ENCODE results near the gene RAB36. TPM values are rescaled to one million over a fixed set of nuclear protein-coding genes. Genes with fewer than 3 reads are reported as not detected.

Gene RAB36
- total and polyA plus RNA-seq, 5 donors from 2014 or later, result 0.17 to 0.61 (median 0.49) TPM; not detected in 1

GRCh38 chr22:23115825-23116494, 29.3 kb upstream of the RAB36 start:
- Mint-ChIP-seq H3K4me1 (peaks cover 0 to 18% (median 12%) of the 10 kb centered on the region in 4 donors), H3K27ac (no peak overlapping the region), H3K4me3 (peak overlapping the region in 1 of 4 donors; percentile 58), H3K27me3 (no peaks in the 10 kb centered on the region), H3K9me3 (peaks cover 0 to 2% (median 0%) of the 10 kb centered on the region in 7 donors), H3K36me3 (no peaks in the 10 kb centered on the region)
- no peaks in the 10 kb centered on the region for H3K27me3 ChIP-seq (ENCODE audit: control insufficient read depth, insufficient read depth, low read length)
- DNase-seq, result no peak
- H3K4me1 ChIP-seq (ENCODE audit: control insufficient read depth, insufficient read depth, low read length, poor library complexity, severe bottlenecking), result peaks cover 13% of the 10 kb centered on the region
- H3K36me3 ChIP-seq (ENCODE audit: control insufficient read depth, insufficient read depth, low read length), result no peaks in the 10 kb centered on the region
- H3K4me3 ChIP-seq (ENCODE audit: low read depth, low read length), result no peak overlapping the region
- H3K9me3 ChIP-seq (ENCODE audit: control insufficient read depth in 2 of 2, low read length in 2 of 2), result no peaks in the 10 kb centered on the region
- no peak overlapping the region for H3K27ac ChIP-seq (ENCODE audit: insufficient read depth, low read length, poor library complexity, severe bottlenecking)
- ATAC-seq (ENCODE audit: low read depth in 2 of 2), result no peak

DNA sequence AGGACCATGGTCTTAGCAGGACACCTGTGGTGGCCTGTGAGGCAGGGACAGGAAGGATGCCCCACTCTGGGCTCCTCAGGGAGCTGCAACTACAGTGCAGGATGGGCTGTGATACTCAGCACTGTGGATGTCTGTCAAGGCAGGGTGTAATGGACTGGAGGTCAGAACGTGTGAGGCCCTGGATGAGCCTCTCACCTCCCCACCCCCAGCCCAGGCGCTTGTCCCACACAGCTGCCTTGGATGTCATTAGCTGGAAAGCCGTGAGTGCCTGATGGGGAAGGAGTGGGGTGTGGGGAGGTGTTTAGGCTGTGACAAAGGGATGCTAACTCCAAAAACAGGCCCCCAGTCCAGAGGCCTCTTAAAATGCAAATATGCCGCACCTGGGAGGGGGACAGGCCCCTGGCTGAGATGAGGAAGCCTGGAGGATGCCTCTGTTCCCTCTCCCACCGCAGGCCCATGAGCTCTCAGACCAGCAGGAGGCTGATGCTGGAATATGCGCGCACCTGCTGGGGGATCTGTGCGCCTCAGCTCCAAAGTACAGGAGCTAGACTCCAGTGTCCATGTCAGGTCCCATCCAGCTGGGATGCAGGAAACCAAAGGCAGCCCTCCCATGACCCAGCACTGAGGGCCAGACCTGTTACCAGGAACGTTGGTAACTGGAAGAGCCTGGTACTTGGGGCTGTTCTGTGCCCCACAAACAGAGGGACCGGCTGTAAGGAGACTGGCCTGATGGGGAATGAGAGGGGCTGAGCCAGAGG, 28.6 kb upstream of the RAB36 start:
- no peaks in the 10 kb centered on the region for H3K36me3 ChIP-seq (ENCODE audit: control insufficient read depth, insufficient read depth, low read length)
- Mint-ChIP-seq H3K36me3 (no peaks in the 10 kb centered on the region), H3K4me3 (no peak overlapping the region), H3K4me1 (peaks cover 0 to 18% (median 12%) of the 10 kb centered on the region in 4 donors), H3K9me3 (peaks cover 0 to 2% (median 0%) of the 10 kb centered on the region in 7 donors), H3K27me3 (no peaks in the 10 kb centered on the region), H3K27ac (no peak overlapping the region)
- peaks cover 13% of the 10 kb centered on the region for H3K4me1 ChIP-seq (ENCODE audit: control insufficient read depth, insufficient read depth, low read length, poor library complexity, severe bottlenecking)
- H3K27me3 ChIP-seq (ENCODE audit: control insufficient read depth, insufficient read depth, low read length), result no peaks in the 10 kb centered on the region
- H3K4me3 ChIP-seq (ENCODE audit: low read depth, low read length), result no peak overlapping the region
- no peak overlapping the region for H3K27ac ChIP-seq (ENCODE audit: insufficient read depth, low read length, poor library complexity, severe bottlenecking)
- DNase-seq, result no peak
- H3K9me3 ChIP-seq (ENCODE audit: control insufficient read depth in 2 of 2, low read length in 2 of 2), result no peaks in the 10 kb centered on the region
- no peak for ATAC-seq (ENCODE audit: low read depth in 2 of 2)

- ATAC-seq (ENCODE audit: low read depth in 2 of 2), result no peak
- H3K27ac Mint-ChIP-seq, result peak overlapping the region in 1 of 3 donors; percentile 36
- H3K4me1 ChIP-seq (ENCODE audit: control insufficient read depth, insufficient read depth, low read length, poor library complexity, severe bottlenecking), result peaks cover 13% of the 10 kb centered on the region
Measured at GRCh38 chr22:23117275-23117674, 28.0 kb upstream of the RAB36 start.

GRCh38 chr22:23117891-23118646, 27.2 kb upstream of the RAB36 start:
- H3K9me3 ChIP-seq (ENCODE audit: control insufficient read depth in 2 of 2, low read length in 2 of 2), result no peaks in the 10 kb centered on the region
- no peaks in the 10 kb centered on the region for H3K36me3 ChIP-seq (ENCODE audit: control insufficient read depth, insufficient read depth, low read length)
- Mint-ChIP-seq H3K4me3 (no peak overlapping the region), H3K36me3 (no peaks in the 10 kb centered on the region), H3K9me3 (peaks cover 0 to 2% (median 0%) of the 10 kb centered on the region in 7 donors), H3K27me3 (no peaks in the 10 kb centered on the region), H3K4me1 (peaks cover 0 to 18% (median 12%) of the 10 kb centered on the region in 4 donors), H3K27ac (peak overlapping the region in 1 of 3 donors; percentile 46)
- H3K4me3 ChIP-seq (ENCODE audit: low read depth, low read length), result no peak overlapping the region
- H3K27ac ChIP-seq (ENCODE audit: insufficient read depth, low read length, poor library complexity, severe bottlenecking), result no peak overlapping the region
- DNase-seq (no peak), ATAC-seq (ENCODE audit: low read depth in 2 of 2) (no peak)
- H3K27me3 ChIP-seq (ENCODE audit: control insufficient read depth, insufficient read depth, low read length), result no peaks in the 10 kb centered on the region
- H3K4me1 ChIP-seq (ENCODE audit: control insufficient read depth, insufficient read depth, low read length, poor library complexity, severe bottlenecking), result peaks cover 13% of the 10 kb centered on the region

More at GRCh38 chr22:23117275-23117674, 28.0 kb upstream of the RAB36 start:
- Mint-ChIP-seq H3K4me3 (no peak overlapping the region), H3K36me3 (no peaks in the 10 kb centered on the region), H3K27me3 (no peaks in the 10 kb centered on the region), H3K9me3 (peaks cover 0 to 2% (median 0%) of the 10 kb centered on the region in 7 donors), H3K4me1 (peaks cover 0 to 18% (median 12%) of the 10 kb centered on the region in 4 donors)
- Histone ChIP-seq H3K4me3 (ENCODE audit: low read depth, low read length) (no peak overlapping the region), H3K36me3 (ENCODE audit: control insufficient read depth, insufficient read depth, low read length) (no peaks in the 10 kb centered on the region), H3K27me3 (ENCODE audit: control insufficient read depth, insufficient read depth, low read length) (no peaks in the 10 kb centered on the region), H3K27ac (ENCODE audit: insufficient read depth, low read length, poor library complexity, severe bottlenecking) (no peak overlapping the region), H3K9me3 (ENCODE audit: control insufficient read depth in 2 of 2, low read length in 2 of 2) (no peaks in the 10 kb centered on the region)
- no peak for DNase-seq

GRCh38 chr22:23118647-23119493, 26.4 kb upstream of the RAB36 start:
- Mint-ChIP-seq H3K4me3 (peak overlapping the region in 2 of 4 donors; percentile 75 to 78), H3K27me3 (no peaks in the 10 kb centered on the region), H3K9me3 (peaks cover 0 to 2% (median 0%) of the 10 kb centered on the region in 7 donors), H3K27ac (peak overlapping the region; percentile 94 to 99 (median 96)), H3K36me3 (no peaks in the 10 kb centered on the region), H3K4me1 (peaks cover 0 to 18% (median 12%) of the 10 kb centered on the region in 4 donors)
- H3K27me3 ChIP-seq (ENCODE audit: control insufficient read depth, insufficient read depth, low read length), result no peaks in the 10 kb centered on the region
- no peaks in the 10 kb centered on the region for H3K9me3 ChIP-seq (ENCODE audit: control insufficient read depth in 2 of 2, low read length in 2 of 2)
- no peak overlapping the region for H3K4me3 ChIP-seq (ENCODE audit: low read depth, low read length)
- H3K4me1 ChIP-seq (ENCODE audit: control insufficient read depth, insufficient read depth, low read length, poor library complexity, severe bottlenecking), result peaks cover 13% of the 10 kb centered on the region
- ATAC-seq (ENCODE audit: low read depth in 2 of 2) (no peak), DNase-seq (no peak)
- no peaks in the 10 kb centered on the region for H3K36me3 ChIP-seq (ENCODE audit: control insufficient read depth, insufficient read depth, low read length)
- peak overlapping the region; percentile 67 for H3K27ac ChIP-seq (ENCODE audit: insufficient read depth, low read length, poor library complexity, severe bottlenecking)

GRCh38 chr22:23119494-23120414, 25.5 kb upstream of the RAB36 start:
- Histone ChIP-seq H3K36me3 (ENCODE audit: control insufficient read depth, insufficient read depth, low read length) (no peaks in the 10 kb centered on the region), H3K4me3 (ENCODE audit: low read depth, low read length) (no peak overlapping the region), H3K4me1 (ENCODE audit: control insufficient read depth, insufficient read depth, low read length, poor library complexity, severe bottlenecking) (peaks cover 13% of the 10 kb centered on the region), H3K27ac (ENCODE audit: insufficient read depth, low read length, poor library complexity, severe bottlenecking) (peak overlapping the region; percentile 67), H3K9me3 (ENCODE audit: control insufficient read depth in 2 of 2, low read length in 2 of 2) (no peaks in the 10 kb centered on the region), H3K27me3 (ENCODE audit: control insufficient read depth, insufficient read depth, low read length) (no peaks in the 10 kb centered on the region)
- ATAC-seq (ENCODE audit: low read depth in 2 of 2) (peak; percentile 70 to 85), DNase-seq (peak; percentile 33 to 64 (median 56))
- no peaks in the 10 kb centered on the region for H3K27me3 Mint-ChIP-seq
- no peaks in the 10 kb centered on the region for H3K36me3 Mint-ChIP-seq
- peak overlapping the region; percentile 94 to 99 (median 96) for H3K27ac Mint-ChIP-seq
- peaks cover 0 to 2% (median 0%) of the 10 kb centered on the region in 7 donors for H3K9me3 Mint-ChIP-seq
- peak overlapping the region in 2 of 4 donors; percentile 75 to 78 for H3K4me3 Mint-ChIP-seq
- H3K4me1 Mint-ChIP-seq, result peaks cover 0 to 18% (median 12%) of the 10 kb centered on the region in 4 donors
